Psoas muscle (tissue), 8 donors: ENCODE results near the gene NRN1L. TPM values are rescaled to one million over a fixed set of nuclear protein-coding genes. Genes with fewer than 3 reads are reported as not detected.

Source experiments
- ATAC-seq, 4 donors: fragments of 200-7000 bp; cut with Tn5 transposase; one replicate each; pipeline ENCODE4 v1.9.1; 2020; ENCODE audit warnings: moderate library complexity in 3 of 4, mild to moderate bottlenecking in 2 of 4
- DNase-seq, 2 donors: peaks; one replicate each; pipeline ENCODE4 v3.0.0-alpha.2; 2020
- H3K27ac ChIP-seq: fragments of 200-600 bp; one replicate; pipeline ENCODE4 v1.8.0; 2022
- H3K27me3 ChIP-seq, 3 donors: fragments of 200-600 bp in 1 of 3; one replicate each; pipeline versions ENCODE4 v1.6.1 to v1.8.0; 2013 to 2022; ENCODE audit warnings: low read length in 2 of 3, mild to moderate bottlenecking in 2 of 3, moderate library complexity in 1 of 3; ENCODE audit not compliant: insufficient read depth in 3 of 3
- H3K36me3 ChIP-seq, 2 donors: fragments of 200-600 bp in 1 of 2; one replicate each; pipeline versions ENCODE4 v1.6.1 to v1.8.0; 2013 to 2022; ENCODE audit warnings: low read depth in 1 of 2, mild to moderate bottlenecking in 1 of 2, moderate library complexity in 1 of 2; ENCODE audit not compliant: insufficient read depth in 1 of 2
- H3K4me1 ChIP-seq: fragments of 200-600 bp; one replicate; pipeline ENCODE4 v1.8.0; 2022
- H3K4me3 ChIP-seq: fragments of 200-600 bp; one replicate; pipeline ENCODE4 v1.8.0; 2022; ENCODE audit warnings: mild to moderate bottlenecking
- H3K9me3 ChIP-seq: fragments of 200-600 bp; one replicate; pipeline ENCODE4 v1.8.0; 2022
- WGBS, 3 donors: extraction: QIAGEN DNeasy Blood & Tissue Kit; methylation state at CpG; one replicate each; pipeline versions ENCODE4 v1.1.6 to v1.1.7; 2013; 5-methylcytosine and 5-hydroxymethylcytosine counted together
- intact Hi-C, 2 donors: fragments of 100-400 bp; cut with DNase I; formaldehyde crosslinking; loops; one replicate each; pipeline versions ENCODE4 v1.11.0 to v1.14.2; 2022
- polyA plus RNA-seq, 3 donors: library from polyadenylated mRNA; stranded (reverse); fragments of 200-250 nt; gene quantifications; one replicate each; pipeline ENCODE4 v1.2.3, GENCODE V29; 2013
- total RNA-seq, 4 donors: library from RNA; stranded (reverse); fragmentation: NEBNext Ultra II Directional in 2 of 4; extraction: Animal tissue kit (Norgen Biotek cat#: 25700) in 2 of 4; gene quantifications; one replicate each; pipeline versions ENCODE4 v1.2.1 to v1.2.4, GENCODE V29; 2021 to 2023
- TF ChIP-seq, protein P1 (sequence below): fragments of 200-600 bp; IDR thresholded peaks from one replicate; pipeline ENCODE4 v1.8.0; 2022; ENCODE audit warnings: antibody characterized with exemption
- donor health status: healthy with polysubstance abuse.
- donor health status: DM: no; HTN: no; CAD: no; lungs with moderate emphysema.
- donor health status: Bipolar disorder and iron deficiency.
- donor health status: healthy.
- donor health status: DM: yes; HTN: yes; CAD: no.
- donor health status: DM: no; HTN: no; CAD: no.
- donor health status: DM: no; HTN: no; CAD: no.
- donor health status: DM: yes; HTN: yes; CAD: no.

Gene NRN1L
- total and polyA plus RNA-seq, 7 donors: 0.23 to 1.1 (median 0.38) TPM; not detected in 2

DNA sequence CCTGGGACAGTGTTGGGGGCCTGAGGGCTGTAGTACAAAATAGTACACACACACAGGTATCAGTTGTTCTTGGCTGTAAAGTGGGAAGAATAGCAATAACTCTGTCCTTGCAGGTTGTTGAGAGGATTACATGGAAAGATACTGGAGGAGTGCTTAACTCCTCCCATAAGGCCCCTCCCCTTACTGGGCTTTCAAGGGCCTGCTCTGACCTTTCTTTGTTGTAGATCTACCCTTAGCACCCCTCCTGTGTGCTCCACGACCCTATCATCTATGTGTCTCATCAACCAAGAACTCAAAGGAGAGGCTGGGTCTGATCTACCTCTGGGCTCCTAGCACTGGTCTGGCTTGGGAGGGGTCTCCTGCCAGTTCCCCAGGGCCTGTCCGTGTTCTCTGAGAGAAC is 20.1 kb upstream of the NRN1L start:
- WGBS, 3 donors: 77 to 92% (median 81%) methylated on average over 2 of the region's 2 CpGs
- Histone ChIP-seq H3K36me3 (peaks cover 2 to 58% of the 10 kb centered on the region in 2 donors), H3K9me3 (no peaks in the 10 kb centered on the region), H3K4me3 (no peak overlapping the region), H3K4me1 (peaks cover 57% of the 10 kb centered on the region), H3K27ac (peak overlapping the region; percentile 92), H3K27me3 (no peaks in the 10 kb centered on the region)
- intact Hi-C loops: no loop called here
- DNase-seq (no peak), ATAC-seq (no peak)
- TF ChIP-seq, protein P1, sequence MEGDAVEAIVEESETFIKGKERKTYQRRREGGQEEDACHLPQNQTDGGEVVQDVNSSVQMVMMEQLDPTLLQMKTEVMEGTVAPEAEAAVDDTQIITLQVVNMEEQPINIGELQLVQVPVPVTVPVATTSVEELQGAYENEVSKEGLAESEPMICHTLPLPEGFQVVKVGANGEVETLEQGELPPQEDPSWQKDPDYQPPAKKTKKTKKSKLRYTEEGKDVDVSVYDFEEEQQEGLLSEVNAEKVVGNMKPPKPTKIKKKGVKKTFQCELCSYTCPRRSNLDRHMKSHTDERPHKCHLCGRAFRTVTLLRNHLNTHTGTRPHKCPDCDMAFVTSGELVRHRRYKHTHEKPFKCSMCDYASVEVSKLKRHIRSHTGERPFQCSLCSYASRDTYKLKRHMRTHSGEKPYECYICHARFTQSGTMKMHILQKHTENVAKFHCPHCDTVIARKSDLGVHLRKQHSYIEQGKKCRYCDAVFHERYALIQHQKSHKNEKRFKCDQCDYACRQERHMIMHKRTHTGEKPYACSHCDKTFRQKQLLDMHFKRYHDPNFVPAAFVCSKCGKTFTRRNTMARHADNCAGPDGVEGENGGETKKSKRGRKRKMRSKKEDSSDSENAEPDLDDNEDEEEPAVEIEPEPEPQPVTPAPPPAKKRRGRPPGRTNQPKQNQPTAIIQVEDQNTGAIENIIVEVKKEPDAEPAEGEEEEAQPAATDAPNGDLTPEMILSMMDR: no peak

DNA sequence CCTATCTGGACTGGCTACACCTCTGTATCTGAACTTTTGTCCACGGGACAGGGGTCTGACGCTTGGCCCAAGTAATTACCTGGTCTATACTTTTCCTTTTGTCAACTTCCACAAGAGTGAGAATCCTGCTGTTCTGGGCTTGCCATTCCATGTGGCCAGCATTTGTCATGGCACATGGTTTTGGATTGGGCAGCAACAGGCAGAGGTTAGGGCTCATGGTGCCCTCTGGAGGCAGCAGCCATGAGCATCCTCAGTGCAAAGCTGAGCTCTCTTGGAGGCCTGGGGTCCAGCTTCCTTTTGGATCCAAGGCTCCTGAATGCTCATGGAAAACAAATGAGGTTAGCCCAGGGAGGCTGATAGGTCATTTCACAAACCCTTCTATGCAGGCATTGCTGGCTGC is 19.4 kb upstream of the NRN1L start:
- peaks cover 50% of the 10 kb centered on the region for H3K4me1 ChIP-seq
- DNase-seq (peak; percentile 28 to 47), ATAC-seq (peak in 1 of 4 donors; percentile 29)
- H3K9me3 ChIP-seq: no peaks in the 10 kb centered on the region
- TF ChIP-seq, protein P1: no peak
- H3K27ac ChIP-seq: peak overlapping the region; percentile 92
- no peak overlapping the region for H3K4me3 ChIP-seq
- 83 to 94% (median 83%) methylated on average over 2 of the region's 2 CpGs for WGBS, 3 donors
- intact Hi-C loops: no loop called here
- H3K36me3 ChIP-seq: peaks cover 2 to 64% of the 10 kb centered on the region in 2 donors
- no peaks in the 10 kb centered on the region for H3K27me3 ChIP-seq

DNA sequence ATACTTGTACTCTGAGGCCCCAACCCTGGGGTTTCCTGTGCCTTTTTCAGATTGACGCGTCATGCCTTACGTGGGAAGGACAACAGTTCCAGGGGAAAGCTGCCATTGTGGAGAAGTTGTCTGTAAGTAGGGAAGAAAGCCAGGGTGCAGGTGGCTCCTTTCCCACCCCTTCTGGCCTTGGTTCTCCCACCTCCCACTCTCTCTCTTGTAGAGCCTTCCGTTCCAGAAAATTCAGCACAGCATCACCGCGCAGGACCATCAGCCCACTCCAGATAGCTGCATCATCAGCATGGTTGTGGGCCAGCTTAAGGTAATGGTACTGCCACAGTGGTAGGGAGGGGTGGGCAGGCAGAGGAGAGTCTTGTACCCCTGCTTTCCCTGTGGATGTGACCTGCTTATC is 16.4 kb upstream of the NRN1L start:
- Histone ChIP-seq H3K27me3 (no peaks in the 10 kb centered on the region), H3K36me3 (peaks cover 2 to 77% of the 10 kb centered on the region in 2 donors), H3K4me3 (no peak overlapping the region), H3K9me3 (no peaks in the 10 kb centered on the region), H3K4me1 (peaks cover 28% of the 10 kb centered on the region), H3K27ac (no peak overlapping the region)
- DNase-seq: no peak
- intact Hi-C loops: no loop called here
- ATAC-seq: no peak
- TF ChIP-seq, protein P1: no peak
- 91 to 96% (median 93%) methylated on average over 6 of the region's 6 CpGs for WGBS, 3 donors

DNA sequence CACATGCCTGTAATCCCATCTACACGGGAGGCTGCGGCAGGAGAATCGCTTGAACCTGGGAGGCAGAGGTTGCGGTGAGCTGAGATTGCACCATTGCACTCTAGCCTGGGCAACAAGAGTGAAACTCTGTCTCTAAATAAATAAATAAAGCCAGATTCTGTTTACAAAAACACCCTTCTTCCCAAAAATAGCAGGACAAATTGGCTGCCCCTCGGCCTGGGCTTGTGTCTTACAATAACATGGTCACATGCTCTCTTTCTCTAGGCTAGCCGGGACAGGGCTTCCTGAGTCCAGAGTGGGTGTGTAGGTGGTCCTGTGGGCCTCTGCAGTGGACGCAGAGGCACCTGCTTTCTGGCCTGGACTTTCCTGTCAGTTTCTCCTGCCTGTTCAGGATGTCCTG is 15.0 kb upstream of the NRN1L start:
- DNase-seq: no peak
- Histone ChIP-seq H3K36me3 (peaks cover 2 to 75% of the 10 kb centered on the region in 2 donors), H3K27me3 (no peaks in the 10 kb centered on the region), H3K27ac (no peak overlapping the region), H3K9me3 (no peaks in the 10 kb centered on the region), H3K4me3 (no peak overlapping the region), H3K4me1 (peaks cover 25% of the 10 kb centered on the region)
- 69 to 79% (median 69%) methylated on average over 7 of the region's 7 CpGs for WGBS, 3 donors
- intact Hi-C loops: no loop called here
- no peak for ATAC-seq
- TF ChIP-seq, protein P1: no peak

DNA sequence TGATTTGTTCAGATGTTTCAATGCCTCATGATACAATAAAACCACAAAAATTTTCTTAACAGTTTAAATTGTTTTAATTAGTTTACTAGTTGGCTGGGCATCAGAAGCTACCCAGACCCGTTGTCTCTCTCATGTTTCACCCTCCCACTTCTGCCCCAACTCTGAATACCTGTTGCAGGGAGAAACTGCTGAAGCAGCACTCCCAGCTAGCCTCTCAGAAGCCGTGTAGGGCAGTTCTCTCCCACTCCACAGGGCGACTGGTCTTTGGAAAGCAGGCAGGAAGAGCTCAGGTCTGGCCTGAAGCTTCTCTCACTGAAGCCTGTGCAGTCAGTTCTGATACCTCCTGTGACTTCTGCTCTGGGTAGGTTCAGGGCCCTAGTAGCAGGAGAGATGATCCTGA is 13.4 kb upstream of the NRN1L start:
- WGBS, 3 donors: 54 to 70% (median 70%) methylated on average over 3 of the region's 3 CpGs
- DNase-seq: no peak
- Histone ChIP-seq H3K4me1 (peaks cover 29% of the 10 kb centered on the region), H3K4me3 (no peak overlapping the region), H3K9me3 (no peaks in the 10 kb centered on the region), H3K27me3 (no peaks in the 10 kb centered on the region), H3K27ac (peak overlapping the region; percentile 87), H3K36me3 (peaks cover 2 to 65% of the 10 kb centered on the region in 2 donors)
- no peak for ATAC-seq
- intact Hi-C loops: no loop called here
- TF ChIP-seq, protein P1: no peak
